Caco-2 (cell line): ENCODE measurements around the gene LDLRAD4. TPM values are rescaled to one million over a fixed set of nuclear protein-coding genes. Genes with fewer than 3 reads are reported as not detected.

Source experiments
- BruUV-seq: library from RNA; stranded (reverse); fragments of 400-500 nt; replicated peaks from 2 replicates; lab custom pipeline; 2021; lab: Mats Ljungman, UMichigan
- CTCF ChIA-PET: fragments of 300-600 bp; sonication (Branson Sonifier 250); formaldehyde crosslinking; loops from one replicate; lab custom pipeline; 2022; ENCODE audit warnings: antibody characterized with exemption; lab: Charles Lee
- POLR2A ChIA-PET: fragments of 300-600 bp; sonication (Branson Sonifier 250); formaldehyde crosslinking; loops from one replicate; lab custom pipeline; 2022; ENCODE audit warnings: antibody characterized with exemption; lab: Charles Lee
- DNase-seq, 2 experiments: peaks; one replicate each; pipeline versions ENCODE4 v3.0.0 to v3.0.0-alpha.2; 2020 to 2022
- H3K27me3 ChIP-seq: replicated peaks from 2 replicates; pipeline ENCODE4 v1.6.0; 2011; ENCODE audit warnings: low read length; ENCODE audit not compliant: control insufficient read depth, insufficient read depth
- H3K36me3 ChIP-seq: 2 replicates; pipeline ENCODE4 v1.5.1; 2011; ENCODE audit warnings: low read length; ENCODE audit not compliant: control insufficient read depth, insufficient read depth
- H3K4me1 ChIP-seq: fragments of 250-450 bp; sonication (Bioruptor Pico); 2 replicates; pipeline ENCODE4 v1.5.1; 2020; ENCODE audit warnings: mild to moderate bottlenecking
- H3K4me3 ChIP-seq: 2 replicates; pipeline ENCODE4 v1.5.1; 2011; ENCODE audit warnings: low read depth, mild to moderate bottlenecking, control low read depth, low read length
- H3K9me3 ChIP-seq: fragments of 250-450 bp; sonication (Bioruptor Pico); 2 replicates; pipeline ENCODE4 v1.5.1; 2020; ENCODE audit warnings: mild to moderate bottlenecking, moderate library complexity
- H3K27ac Mint-ChIP-seq: one replicate; pipeline ENCODE4 v1.8.0; 2022; ENCODE audit warnings: mixed read lengths; ENCODE audit not compliant: unreplicated experiment
- H3K27me3 Mint-ChIP-seq: one replicate; pipeline ENCODE4 v1.8.0; 2022; ENCODE audit warnings: mixed read lengths; ENCODE audit not compliant: insufficient read depth, unreplicated experiment
- H3K36me3 Mint-ChIP-seq: one replicate; pipeline ENCODE4 v1.8.0; 2022; ENCODE audit warnings: mild to moderate bottlenecking, mixed read lengths; ENCODE audit not compliant: insufficient read depth, unreplicated experiment
- H3K4me1 Mint-ChIP-seq: one replicate; pipeline ENCODE4 v1.8.0; 2022; ENCODE audit warnings: low read depth, mixed read lengths; ENCODE audit not compliant: unreplicated experiment
- H3K4me3 Mint-ChIP-seq: one replicate; pipeline ENCODE4 v1.8.0; 2022; ENCODE audit warnings: mild to moderate bottlenecking, moderate library complexity, mixed read lengths; ENCODE audit not compliant: unreplicated experiment
- H3K9me3 Mint-ChIP-seq: one replicate; pipeline ENCODE4 v1.8.0; 2022; ENCODE audit warnings: mixed read lengths; ENCODE audit not compliant: unreplicated experiment
- intact Hi-C: fragments of 100-400 bp; cut with micrococcal nuclease; formaldehyde crosslinking; loops from one replicate; pipeline ENCODE4 v1.10.0; 2022; ENCODE audit not compliant: unreplicated experiment
- total RNA-seq: library from RNA; stranded (reverse); gene quantifications from 2 replicates; pipeline ENCODE4 v1.2.3, GENCODE V29; 2022
- TF ChIP-seq, protein P1 (sequence below), 2 experiments: fragments of 200-600 bp in 1 of 2; IDR thresholded peaks; 1 replicate in 1 of 2; 2 replicates in 1 of 2; pipeline versions ENCODE4 v1.5.1 to v1.8.0; 2011 to 2022; ENCODE audit warnings: antibody characterized with exemption in 1 of 2, control low read depth in 1 of 2, inconsistent platforms in 1 of 2, low read depth in 1 of 2, low read length in 1 of 2, mild to moderate bottlenecking in 1 of 2, moderate library complexity in 1 of 2; ENCODE audit not compliant: insufficient read depth in 1 of 2, severe bottlenecking in 1 of 2, unreplicated experiment in 1 of 2

The LDLRAD4 gene
- total RNA-seq, 1 experiment from 2014 or later, result 1.2 TPM

- TF ChIP-seq, protein P1, sequence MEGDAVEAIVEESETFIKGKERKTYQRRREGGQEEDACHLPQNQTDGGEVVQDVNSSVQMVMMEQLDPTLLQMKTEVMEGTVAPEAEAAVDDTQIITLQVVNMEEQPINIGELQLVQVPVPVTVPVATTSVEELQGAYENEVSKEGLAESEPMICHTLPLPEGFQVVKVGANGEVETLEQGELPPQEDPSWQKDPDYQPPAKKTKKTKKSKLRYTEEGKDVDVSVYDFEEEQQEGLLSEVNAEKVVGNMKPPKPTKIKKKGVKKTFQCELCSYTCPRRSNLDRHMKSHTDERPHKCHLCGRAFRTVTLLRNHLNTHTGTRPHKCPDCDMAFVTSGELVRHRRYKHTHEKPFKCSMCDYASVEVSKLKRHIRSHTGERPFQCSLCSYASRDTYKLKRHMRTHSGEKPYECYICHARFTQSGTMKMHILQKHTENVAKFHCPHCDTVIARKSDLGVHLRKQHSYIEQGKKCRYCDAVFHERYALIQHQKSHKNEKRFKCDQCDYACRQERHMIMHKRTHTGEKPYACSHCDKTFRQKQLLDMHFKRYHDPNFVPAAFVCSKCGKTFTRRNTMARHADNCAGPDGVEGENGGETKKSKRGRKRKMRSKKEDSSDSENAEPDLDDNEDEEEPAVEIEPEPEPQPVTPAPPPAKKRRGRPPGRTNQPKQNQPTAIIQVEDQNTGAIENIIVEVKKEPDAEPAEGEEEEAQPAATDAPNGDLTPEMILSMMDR (IDR thresholded peaks at IDR 0.05; ENCODE audit: insufficient read depth in 1 of 2, low read depth in 1 of 2, low read length in 1 of 2, severe bottlenecking in 1 of 2, unreplicated experiment in 1 of 2), result no peak
- Histone ChIP-seq H3K4me3 (no peak overlapping the region), H3K27me3 (no peaks in the 10 kb centered on the region), H3K4me1 (no peaks in the 10 kb centered on the region), H3K9me3 (no peaks in the 10 kb centered on the region), H3K36me3 (no peaks in the 10 kb centered on the region)
- Mint-ChIP-seq H3K36me3 (no peaks in the 10 kb centered on the region), H3K4me3 (no peak overlapping the region), H3K27ac (no peak overlapping the region), H3K27me3 (peaks cover 30% of the 10 kb centered on the region), H3K4me1 (no peaks in the 10 kb centered on the region), H3K9me3 (no peaks in the 10 kb centered on the region)
- intact Hi-C loops, result no loop called here
- no peak for DNase-seq
- no TSS peak for BruUV-seq
- POLR2A ChIA-PET, result no interaction called here
- CTCF ChIA-PET, result no interaction called here
Observed at GRCh38 chr18:13331846-13332245, 113.3 kb downstream of the LDLRAD4 start.

DNA sequence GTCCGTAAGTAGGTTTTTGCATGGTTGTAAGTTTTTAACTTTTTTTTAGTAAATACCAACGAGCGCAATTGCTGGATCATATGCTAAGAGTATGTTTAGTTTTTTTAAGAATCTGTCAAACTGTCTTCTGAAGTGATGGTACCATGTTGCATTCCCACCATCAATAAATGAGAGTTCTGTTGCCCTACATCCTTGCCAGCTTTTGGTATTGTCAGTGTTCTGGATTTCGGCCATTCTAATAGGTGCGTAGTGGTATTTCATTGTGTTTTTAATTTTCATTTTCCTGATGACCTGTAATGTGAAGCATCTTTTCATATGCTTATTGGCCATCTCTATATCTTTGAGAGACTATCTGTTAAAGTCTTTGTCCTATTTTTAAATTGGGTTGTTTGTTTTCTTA, 114.3 kb downstream of the LDLRAD4 start:
- H3K27me3 Mint-ChIP-seq, result peaks cover 26% of the 10 kb centered on the region
- no peaks in the 10 kb centered on the region for H3K4me1 Mint-ChIP-seq
- Histone ChIP-seq H3K36me3 (no peaks in the 10 kb centered on the region), H3K4me3 (no peak overlapping the region), H3K4me1 (no peaks in the 10 kb centered on the region), H3K27me3 (no peaks in the 10 kb centered on the region), H3K9me3 (no peaks in the 10 kb centered on the region)
- CTCF ChIA-PET, result no interaction called here
- no peak overlapping the region for H3K4me3 Mint-ChIP-seq
- DNase-seq, result no peak
- TF ChIP-seq, protein P1 (IDR thresholded peaks at IDR 0.05; ENCODE audit: insufficient read depth in 1 of 2, low read depth in 1 of 2, low read length in 1 of 2, severe bottlenecking in 1 of 2, unreplicated experiment in 1 of 2), result no peak
- POLR2A ChIA-PET, result no interaction called here
- no peak overlapping the region for H3K27ac Mint-ChIP-seq
- intact Hi-C loops, result no loop called here
- H3K36me3 Mint-ChIP-seq, result no peaks in the 10 kb centered on the region
- H3K9me3 Mint-ChIP-seq, result no peaks in the 10 kb centered on the region
- BruUV-seq, result no TSS peak

DNA sequence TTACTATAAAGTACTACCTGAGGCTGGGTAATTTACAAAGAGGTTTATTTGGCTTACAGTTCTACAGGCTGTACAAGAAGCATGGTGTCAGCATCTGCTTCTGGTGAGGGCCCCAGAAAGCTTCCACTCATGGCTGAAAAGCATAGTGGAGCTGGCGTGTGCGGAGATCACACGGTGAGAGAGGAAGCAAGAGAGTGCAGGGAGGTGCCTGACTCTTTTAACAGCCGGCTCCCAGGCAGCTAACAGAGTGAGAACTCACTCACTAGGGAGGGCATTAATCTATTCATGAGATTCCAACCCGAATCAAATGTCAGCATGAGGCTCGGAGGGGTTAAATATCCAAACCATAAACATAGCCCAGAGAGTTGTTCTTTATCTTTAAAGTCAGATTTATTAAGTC, 117.3 kb downstream of the LDLRAD4 start:
- intact Hi-C loops, result no loop called here
- no peak overlapping the region for H3K4me3 Mint-ChIP-seq
- ChIA-PET POLR2A (no interaction called here), CTCF (no interaction called here)
- peaks cover 24% of the 10 kb centered on the region for H3K27me3 Mint-ChIP-seq
- H3K27me3 ChIP-seq, result no peaks in the 10 kb centered on the region
- BruUV-seq, result no TSS peak
- no peak overlapping the region for H3K4me3 ChIP-seq
- H3K9me3 Mint-ChIP-seq, result no peaks in the 10 kb centered on the region
- no peak overlapping the region for H3K27ac Mint-ChIP-seq
- H3K4me1 Mint-ChIP-seq, result peaks cover 8% of the 10 kb centered on the region
- no peaks in the 10 kb centered on the region for H3K36me3 Mint-ChIP-seq
- no peak for DNase-seq
- H3K4me1 ChIP-seq, result no peaks in the 10 kb centered on the region
- H3K9me3 ChIP-seq, result no peaks in the 10 kb centered on the region; the same call in 1 of the 2 replicates
- TF ChIP-seq, protein P1 (IDR thresholded peaks at IDR 0.05; ENCODE audit: insufficient read depth in 1 of 2, low read depth in 1 of 2, low read length in 1 of 2, severe bottlenecking in 1 of 2, unreplicated experiment in 1 of 2), result no peak
- H3K36me3 ChIP-seq, result no peaks in the 10 kb centered on the region
